ENCODE results near the gene ACVR1C. TPM values are rescaled to one million over a fixed set of nuclear protein-coding genes. Genes with fewer than 3 reads are reported as not detected.

ACVR1C gene
- total and polyA plus RNA-seq, 2 of the 8 experiments (the other 6 are each of a cell fraction or from before 2014, with no cell fraction given): 0.21 to 0.52 TPM

- TF ChIP-seq ZNF274 (IDR thresholded peaks at IDR 0.05; ENCODE audit: borderline replicate concordance, extremely low read depth, low read length) (no peak), GABPA (IDR thresholded peaks at IDR 0.05; ENCODE audit: borderline replicate concordance, insufficient read depth, low read length) (no peak), CHD1 (IDR thresholded peaks at IDR 0.05; ENCODE audit: low read depth, low read length) (no peak)
Observed at GRCh38 chr2:157488877-157489276, 139.8 kb downstream of the ACVR1C start (continued).

Measured in H1 (cell line).